Dedifferentiated amniotic fluid mesenchymal stem cell (primary cell): ENCODE data around the gene COL10A1.
A peak's percentile ranks its signal among the peaks of the same experiment; 100 is the strongest.
"Not testable (repeated sequence)": the region's sequence is repeated elsewhere in the genome, so short reads cannot be mapped to it uniquely, and the experiment has no call there.

Experiments
- DNase-seq: peaks from one replicate; pipeline ENCODE4 v3.0.0-alpha.2; 2016; ENCODE audit errors: extremely low spot score

COL10A1 gene

GRCh38 chr6:116127771-116128493 lies 2.0 kb upstream of the COL10A1 start:
- DNase-seq: peak; percentile 30

- DNase-seq: no peak
These were observed 5.5 kb downstream of the COL10A1 start for GRCh38 chr6:116120430-116120829.

GRCh38 chr6:116118608-116119007 lies 7.3 kb downstream of the COL10A1 start:
- DNase-seq: no peak

GRCh38 chr6:116115781-116116180 lies 10.2 kb downstream of the COL10A1 start:
- DNase-seq: no peak

GRCh38 chr6:116113386-116113785 lies 12.5 kb downstream of the COL10A1 start:
- no peak for DNase-seq

- DNase-seq: no peak
These were observed 14.1 kb downstream of the COL10A1 start for GRCh38 chr6:116111552-116112528.

- DNase-seq: no peak
These were observed 17.1 kb downstream of the COL10A1 start for GRCh38 chr6:116108836-116109235.

- DNase-seq: no peak
These were observed 19.8 kb downstream of the COL10A1 start for GRCh38 chr6:116106146-116106545.

- DNase-seq: no peak
These were observed 20.7 kb downstream of the COL10A1 start for GRCh38 chr6:116105247-116105646.

GRCh38 chr6:116104636-116105035 lies 21.3 kb downstream of the COL10A1 start:
- DNase-seq: no peak

GRCh38 chr6:116102873-116103272 lies 23.1 kb downstream of the COL10A1 start:
- no peak for DNase-seq

GRCh38 chr6:116101790-116102189 lies 24.1 kb downstream of the COL10A1 start:
- DNase-seq: no peak

- no peak for DNase-seq
These were observed 24.6 kb downstream of the COL10A1 start for GRCh38 chr6:116101302-116101718.

GRCh38 chr6:116100419-116101301 lies 25.3 kb downstream of the COL10A1 start, which contains the start of gene NT5DC1:
Gene NT5DC1 (plus strand): TSS chr6:116100853. CDS start chr6:116100931, 78 bp downstream.
- DNase-seq: peak; percentile 51

- DNase-seq: no peak
These were observed 26.9 kb downstream of the COL10A1 start for GRCh38 chr6:116099036-116099435.

GRCh38 chr6:116096979-116097816 lies 28.7 kb downstream of the COL10A1 start:
- DNase-seq: peak; percentile 49

- not testable (repeated sequence) for DNase-seq
These were observed 29.7 kb downstream of the COL10A1 start for GRCh38 chr6:116096048-116096759.

GRCh38 chr6:116094041-116094440 lies 31.9 kb downstream of the COL10A1 start:
- no peak for DNase-seq

- no peak for DNase-seq
These were observed 35.7 kb downstream of the COL10A1 start for GRCh38 chr6:116090251-116090650.

- no peak for DNase-seq
These were observed 37.0 kb downstream of the COL10A1 start for GRCh38 chr6:116088946-116089345.
